ENCODE results near the gene PPIL4. TPM values are rescaled to one million over a fixed set of nuclear protein-coding genes. Genes with fewer than 3 reads are reported as not detected.

The PPIL4 gene
- total RNA-seq, 1 experiment from 2014 or later, result 27.7 TPM

DNA sequence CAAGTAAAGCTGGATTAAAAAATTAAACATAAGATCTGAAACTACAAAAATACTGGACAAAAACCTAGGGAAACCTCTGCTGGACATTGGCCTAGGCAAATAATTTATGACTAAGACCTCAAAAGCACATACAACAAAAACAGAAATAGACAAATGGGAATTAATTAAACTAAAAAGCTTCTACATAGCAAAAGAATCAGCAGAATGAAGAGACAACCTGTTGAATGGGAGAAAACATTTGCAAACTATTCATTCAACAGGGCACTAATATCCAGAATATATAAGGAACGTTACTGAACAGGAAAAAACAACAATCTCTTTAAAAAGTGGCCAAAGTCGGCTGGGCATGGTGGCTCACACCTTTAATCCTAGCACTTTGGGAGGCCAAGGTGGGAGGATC, 13.5 kb upstream of the PPIL4 start:
- no peak for TF ChIP-seq NR2C2 (CRISPR knock-in tag; IDR thresholded peaks at IDR 0.05)
- TF ChIP-seq, protein P1, sequence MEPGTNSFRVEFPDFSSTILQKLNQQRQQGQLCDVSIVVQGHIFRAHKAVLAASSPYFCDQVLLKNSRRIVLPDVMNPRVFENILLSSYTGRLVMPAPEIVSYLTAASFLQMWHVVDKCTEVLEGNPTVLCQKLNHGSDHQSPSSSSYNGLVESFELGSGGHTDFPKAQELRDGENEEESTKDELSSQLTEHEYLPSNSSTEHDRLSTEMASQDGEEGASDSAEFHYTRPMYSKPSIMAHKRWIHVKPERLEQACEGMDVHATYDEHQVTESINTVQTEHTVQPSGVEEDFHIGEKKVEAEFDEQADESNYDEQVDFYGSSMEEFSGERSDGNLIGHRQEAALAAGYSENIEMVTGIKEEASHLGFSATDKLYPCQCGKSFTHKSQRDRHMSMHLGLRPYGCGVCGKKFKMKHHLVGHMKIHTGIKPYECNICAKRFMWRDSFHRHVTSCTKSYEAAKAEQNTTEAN (CRISPR knock-in tag; IDR thresholded peaks at IDR 0.05), result no peak
- TF ChIP-seq, protein P2, sequence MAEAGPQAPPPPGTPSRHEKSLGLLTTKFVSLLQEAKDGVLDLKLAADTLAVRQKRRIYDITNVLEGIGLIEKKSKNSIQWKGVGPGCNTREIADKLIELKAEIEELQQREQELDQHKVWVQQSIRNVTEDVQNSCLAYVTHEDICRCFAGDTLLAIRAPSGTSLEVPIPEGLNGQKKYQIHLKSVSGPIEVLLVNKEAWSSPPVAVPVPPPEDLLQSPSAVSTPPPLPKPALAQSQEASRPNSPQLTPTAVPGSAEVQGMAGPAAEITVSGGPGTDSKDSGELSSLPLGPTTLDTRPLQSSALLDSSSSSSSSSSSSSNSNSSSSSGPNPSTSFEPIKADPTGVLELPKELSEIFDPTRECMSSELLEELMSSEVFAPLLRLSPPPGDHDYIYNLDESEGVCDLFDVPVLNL (CRISPR knock-in tag; IDR thresholded peaks at IDR 0.05; ENCODE audit: borderline replicate concordance, low read depth), result no peak
- no peak for TF ChIP-seq E2F5 (CRISPR knock-in tag; IDR thresholded peaks at IDR 0.05)
- TF ChIP-seq, protein P3, sequence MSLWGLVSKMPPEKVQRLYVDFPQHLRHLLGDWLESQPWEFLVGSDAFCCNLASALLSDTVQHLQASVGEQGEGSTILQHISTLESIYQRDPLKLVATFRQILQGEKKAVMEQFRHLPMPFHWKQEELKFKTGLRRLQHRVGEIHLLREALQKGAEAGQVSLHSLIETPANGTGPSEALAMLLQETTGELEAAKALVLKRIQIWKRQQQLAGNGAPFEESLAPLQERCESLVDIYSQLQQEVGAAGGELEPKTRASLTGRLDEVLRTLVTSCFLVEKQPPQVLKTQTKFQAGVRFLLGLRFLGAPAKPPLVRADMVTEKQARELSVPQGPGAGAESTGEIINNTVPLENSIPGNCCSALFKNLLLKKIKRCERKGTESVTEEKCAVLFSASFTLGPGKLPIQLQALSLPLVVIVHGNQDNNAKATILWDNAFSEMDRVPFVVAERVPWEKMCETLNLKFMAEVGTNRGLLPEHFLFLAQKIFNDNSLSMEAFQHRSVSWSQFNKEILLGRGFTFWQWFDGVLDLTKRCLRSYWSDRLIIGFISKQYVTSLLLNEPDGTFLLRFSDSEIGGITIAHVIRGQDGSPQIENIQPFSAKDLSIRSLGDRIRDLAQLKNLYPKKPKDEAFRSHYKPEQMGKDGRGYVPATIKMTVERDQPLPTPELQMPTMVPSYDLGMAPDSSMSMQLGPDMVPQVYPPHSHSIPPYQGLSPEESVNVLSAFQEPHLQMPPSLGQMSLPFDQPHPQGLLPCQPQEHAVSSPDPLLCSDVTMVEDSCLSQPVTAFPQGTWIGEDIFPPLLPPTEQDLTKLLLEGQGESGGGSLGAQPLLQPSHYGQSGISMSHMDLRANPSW (CRISPR knock-in tag; conservative IDR thresholded peaks at IDR 0.05; ENCODE audit: low read depth), result no peak
- TF ChIP-seq CREM (CRISPR knock-in tag; IDR thresholded peaks at IDR 0.05), result no peak
- TF ChIP-seq FOXJ3 (CRISPR knock-in tag; IDR thresholded peaks at IDR 0.05; ENCODE audit: borderline replicate concordance), result no peak
- TF ChIP-seq ATF6 (CRISPR knock-in tag; IDR thresholded peaks at IDR 0.05), result no peak
- TF ChIP-seq ZNF219 (CRISPR knock-in tag; IDR thresholded peaks at IDR 0.05; ENCODE audit: borderline replicate concordance), result no peak
- no peak for TF ChIP-seq FOXP1 (CRISPR knock-in tag; IDR thresholded peaks at IDR 0.05; ENCODE audit: borderline replicate concordance)
- no peak for TF ChIP-seq CBFB (CRISPR knock-in tag; IDR thresholded peaks at IDR 0.05; ENCODE audit: low read depth)
- Mint-ChIP-seq H3K27ac (no peak overlapping the region), H3K9me3 (no peaks in the 10 kb centered on the region), H3K36me3 (no peaks in the 10 kb centered on the region), H3K4me3 (no peak overlapping the region), H3K4me1 (no peaks in the 10 kb centered on the region), H3K27me3 (ENCODE audit: low read depth) (peaks cover 27% of the 10 kb centered on the region)
- ATAC-seq (no peak), DNase-seq (ENCODE audit: low spot score) (no peak)
- ChIA-PET POLR2A (no interaction called here), CTCF (interaction anchor here (0.6 kb wide), 1 partner anchor 814 kb away, joined by 3 read pairs; no protein-coding TSS in a partner anchor)

DNA sequence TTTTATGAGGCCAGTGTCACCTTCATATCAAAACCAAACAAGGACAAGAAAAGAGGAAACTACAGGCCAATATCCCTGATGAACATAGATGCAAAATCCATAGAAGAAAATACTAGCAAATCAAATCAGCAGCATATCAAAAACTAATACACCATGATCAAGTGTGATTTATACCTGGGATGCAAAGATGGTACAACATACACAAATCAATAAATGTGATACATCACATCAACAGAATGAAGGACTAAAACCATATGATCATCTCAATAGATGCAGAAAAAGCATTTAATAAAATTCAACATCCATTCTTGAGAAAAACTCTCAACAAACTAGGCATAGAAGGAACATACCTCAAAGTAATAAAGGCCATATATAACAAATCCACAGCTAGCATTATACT, 12.2 kb upstream of the PPIL4 start:
- no peak for DNase-seq (ENCODE audit: low spot score)

More for the DNA sequence above, 12.2 kb upstream of the PPIL4 start:
- TF ChIP-seq ZNF416 (CRISPR knock-in tag; IDR thresholded peaks at IDR 0.05), result no peak
- TF ChIP-seq SMAD3 (CRISPR knock-in tag; IDR thresholded peaks at IDR 0.05; ENCODE audit: borderline replicate concordance), result no peak
- TF ChIP-seq, protein P1 (CRISPR knock-in tag; IDR thresholded peaks at IDR 0.05), result no peak
- TF ChIP-seq, protein P4, sequence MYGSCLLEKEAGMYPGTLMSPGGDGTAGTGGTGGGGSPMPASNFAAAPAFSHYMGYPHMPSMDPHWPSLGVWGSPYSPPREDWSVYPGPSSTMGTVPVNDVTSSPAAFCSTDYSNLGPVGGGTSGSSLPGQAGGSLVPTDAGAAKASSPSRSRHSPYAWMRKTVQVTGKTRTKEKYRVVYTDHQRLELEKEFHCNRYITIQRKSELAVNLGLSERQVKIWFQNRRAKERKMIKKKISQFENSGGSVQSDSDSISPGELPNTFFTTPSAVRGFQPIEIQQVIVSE (CRISPR knock-in tag; IDR thresholded peaks at IDR 0.05; ENCODE audit: borderline replicate concordance), result no peak
- TF ChIP-seq ATF1 (CRISPR knock-in tag; IDR thresholded peaks at IDR 0.05), result no peak
- TF ChIP-seq ZNF219 (CRISPR knock-in tag; IDR thresholded peaks at IDR 0.05; ENCODE audit: borderline replicate concordance), result no peak
- no peak for ATAC-seq
- no peaks in the 10 kb centered on the region for H3K9me3 Mint-ChIP-seq
- H3K27ac Mint-ChIP-seq, result no peak overlapping the region
- H3K36me3 Mint-ChIP-seq, result no peaks in the 10 kb centered on the region
- peaks cover 37% of the 10 kb centered on the region for H3K27me3 Mint-ChIP-seq (ENCODE audit: low read depth)
- no peak overlapping the region for H3K4me3 Mint-ChIP-seq
- H3K4me1 Mint-ChIP-seq, result no peaks in the 10 kb centered on the region
- ChIA-PET POLR2A (no interaction called here), CTCF (no interaction called here)

All from WTC11 (cell line).